Neutrophil (primary cell): Measurements from ENCODE around the gene SLC2A9.

Source experiments
- H3K27ac ChIP-seq: fragments of 200-600 bp; sonication (generic); 2 replicates; pipeline ENCODE4 v1.5.1; 2016; ENCODE audit warnings: mild to moderate bottlenecking, moderate library complexity
- H3K27me3 ChIP-seq: fragments of 200-600 bp; sonication (generic); 2 replicates; pipeline ENCODE4 v1.6.0; 2016; ENCODE audit warnings: mild to moderate bottlenecking
- H3K36me3 ChIP-seq: fragments of 200-600 bp; sonication (generic); 2 replicates; pipeline ENCODE4 v1.5.1; 2017
- H3K4me1 ChIP-seq, 2 experiments: fragments of 200-600 bp in 1 of 2; sonication (generic) in 1 of 2; 1 replicate in 1 of 2; 2 replicates in 1 of 2; pipeline versions ENCODE4 v1.5.1 to v1.6.1; 2013 to 2016; ENCODE audit warnings: low read depth in 1 of 2, low read length in 1 of 2, mild to moderate bottlenecking in 1 of 2, moderate library complexity in 1 of 2; ENCODE audit not compliant: control insufficient read depth in 1 of 2, insufficient read depth in 1 of 2
- H3K4me3 ChIP-seq, 2 experiments: fragments of 200-600 bp in 1 of 2; sonication (generic) in 1 of 2; 1 replicate in 1 of 2; 2 replicates in 1 of 2; pipeline ENCODE4 v1.5.1; 2013 to 2016; ENCODE audit warnings: low read depth in 1 of 2, low read length in 1 of 2, mild to moderate bottlenecking in 1 of 2, moderate library complexity in 1 of 2
- H3K9me3 ChIP-seq: fragments of 200-600 bp; sonication (generic); 2 replicates; pipeline ENCODE4 v1.5.1; 2016
- TF ChIP-seq, protein P1 (sequence below): fragments of 200-600 bp; sonication (generic); IDR thresholded peaks from 2 replicates; pipeline ENCODE4 v1.5.1; 2016; ENCODE audit warnings: antibody characterized with exemption

The SLC2A9 gene

DNA sequence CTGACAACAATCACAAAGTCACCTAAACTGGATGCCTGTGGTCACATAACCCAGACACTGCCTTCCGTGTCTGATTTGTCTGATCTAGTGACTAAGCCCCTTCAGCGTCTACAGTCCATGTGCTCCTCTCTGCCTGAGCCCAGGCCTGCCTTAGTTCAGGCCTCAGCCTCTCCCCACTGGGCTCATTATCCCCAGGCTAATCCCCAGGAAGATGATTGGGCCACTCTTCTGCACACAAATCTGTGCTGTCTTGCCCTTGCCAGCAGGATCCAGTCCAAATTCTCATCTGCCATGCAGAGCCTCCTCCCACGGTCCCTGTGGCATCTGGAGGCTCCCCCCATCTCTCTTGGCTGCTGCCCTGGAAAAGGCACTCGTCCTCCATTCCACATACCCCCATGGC is 96.5 kb downstream of the SLC2A9 start:
- Histone ChIP-seq H3K9me3 (no peaks in the 10 kb centered on the region), H3K4me1 (no peaks in the 10 kb centered on the region), H3K27ac (no peak overlapping the region), H3K4me3 (no peak overlapping the region), H3K36me3 (no peaks in the 10 kb centered on the region), H3K27me3 (no peaks in the 10 kb centered on the region)
- TF ChIP-seq, protein P1, sequence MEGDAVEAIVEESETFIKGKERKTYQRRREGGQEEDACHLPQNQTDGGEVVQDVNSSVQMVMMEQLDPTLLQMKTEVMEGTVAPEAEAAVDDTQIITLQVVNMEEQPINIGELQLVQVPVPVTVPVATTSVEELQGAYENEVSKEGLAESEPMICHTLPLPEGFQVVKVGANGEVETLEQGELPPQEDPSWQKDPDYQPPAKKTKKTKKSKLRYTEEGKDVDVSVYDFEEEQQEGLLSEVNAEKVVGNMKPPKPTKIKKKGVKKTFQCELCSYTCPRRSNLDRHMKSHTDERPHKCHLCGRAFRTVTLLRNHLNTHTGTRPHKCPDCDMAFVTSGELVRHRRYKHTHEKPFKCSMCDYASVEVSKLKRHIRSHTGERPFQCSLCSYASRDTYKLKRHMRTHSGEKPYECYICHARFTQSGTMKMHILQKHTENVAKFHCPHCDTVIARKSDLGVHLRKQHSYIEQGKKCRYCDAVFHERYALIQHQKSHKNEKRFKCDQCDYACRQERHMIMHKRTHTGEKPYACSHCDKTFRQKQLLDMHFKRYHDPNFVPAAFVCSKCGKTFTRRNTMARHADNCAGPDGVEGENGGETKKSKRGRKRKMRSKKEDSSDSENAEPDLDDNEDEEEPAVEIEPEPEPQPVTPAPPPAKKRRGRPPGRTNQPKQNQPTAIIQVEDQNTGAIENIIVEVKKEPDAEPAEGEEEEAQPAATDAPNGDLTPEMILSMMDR: no peak

DNA sequence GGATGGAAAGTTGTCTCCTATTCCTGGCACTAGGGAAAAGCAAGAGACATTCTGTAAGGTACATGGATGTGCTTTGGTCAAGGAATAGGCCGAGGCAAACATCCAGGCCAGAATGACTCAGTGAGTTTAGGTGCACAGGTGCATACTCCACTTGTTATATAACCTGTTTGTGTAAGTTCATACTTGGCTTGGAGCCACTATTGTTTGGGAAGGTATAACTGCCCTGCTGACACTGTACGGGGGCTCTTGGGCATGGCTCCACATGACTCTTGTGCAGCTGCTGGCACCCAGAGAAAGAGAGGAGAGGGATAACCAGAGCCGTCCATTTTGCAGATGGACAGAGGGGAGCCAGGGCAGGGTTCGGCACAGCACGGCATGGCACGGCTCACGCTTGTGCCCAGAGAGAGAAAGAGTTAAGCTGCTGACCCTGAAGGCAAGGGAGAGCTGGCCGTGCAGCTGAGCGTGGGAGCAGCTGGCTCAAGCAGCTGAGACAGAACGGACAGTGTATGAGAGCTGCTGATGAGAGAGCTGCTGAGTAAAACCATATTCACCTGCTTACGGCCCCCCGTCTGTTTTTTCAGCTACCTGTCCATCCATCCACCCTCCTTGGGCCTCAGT is 98.0 kb downstream of the SLC2A9 start:
- TF ChIP-seq, protein P1: no peak
- Histone ChIP-seq H3K27me3 (no peaks in the 10 kb centered on the region), H3K9me3 (no peaks in the 10 kb centered on the region), H3K27ac (no peak overlapping the region), H3K4me1 (no peaks in the 10 kb centered on the region), H3K36me3 (no peaks in the 10 kb centered on the region), H3K4me3 (no peak overlapping the region)

DNA sequence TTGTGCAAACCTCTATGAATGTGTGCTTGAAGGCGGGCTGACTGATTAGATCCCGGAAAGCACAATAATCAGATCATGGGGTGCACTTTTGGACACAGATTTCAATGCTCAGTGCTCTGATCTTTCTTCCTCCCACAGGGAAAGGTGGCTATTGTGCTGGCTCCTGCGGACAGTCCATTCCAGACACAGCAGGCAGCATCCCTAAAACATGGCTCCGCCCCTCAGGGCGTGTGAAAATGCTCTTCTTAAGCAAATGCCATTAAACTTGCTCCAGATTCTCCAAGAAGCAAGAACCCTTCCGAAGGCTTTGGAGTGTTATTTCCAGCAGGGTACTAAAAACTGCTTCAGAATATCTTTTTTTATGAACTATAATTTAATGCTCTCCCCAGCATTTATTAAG is 100.0 kb downstream of the SLC2A9 start:
- Histone ChIP-seq H3K4me1 (peaks cover 5% of the 10 kb centered on the region in 2 experiments), H3K27me3 (no peaks in the 10 kb centered on the region), H3K27ac (no peak overlapping the region), H3K9me3 (no peaks in the 10 kb centered on the region), H3K4me3 (no peak overlapping the region), H3K36me3 (no peaks in the 10 kb centered on the region)
- TF ChIP-seq, protein P1: no peak

DNA sequence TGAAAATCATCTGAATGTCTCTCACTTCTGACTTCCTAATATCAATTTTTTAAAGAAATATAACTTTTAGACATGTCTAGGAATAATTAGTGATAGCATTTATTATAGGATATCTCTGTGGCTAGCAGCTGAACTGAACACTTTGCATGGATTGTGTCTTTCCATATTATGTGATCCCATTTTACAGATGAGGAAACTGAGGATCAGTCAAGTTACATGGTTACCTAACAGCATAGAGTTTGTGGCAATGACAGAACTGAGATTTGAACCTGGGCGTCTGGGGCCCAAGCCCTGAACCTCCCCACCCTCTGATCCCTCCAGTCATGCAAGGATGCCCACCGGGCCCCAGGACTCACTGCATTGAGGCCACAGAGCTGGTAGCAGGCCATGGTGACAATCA is 101.3 kb downstream of the SLC2A9 start:
- no peaks in the 10 kb centered on the region for H3K27me3 ChIP-seq
- peaks cover 11 to 12% of the 10 kb centered on the region in 2 experiments for H3K4me1 ChIP-seq
- H3K9me3 ChIP-seq: no peaks in the 10 kb centered on the region
- H3K4me3 ChIP-seq: no peak overlapping the region
- H3K27ac ChIP-seq: no peak overlapping the region
- TF ChIP-seq, protein P1: no peak
- H3K36me3 ChIP-seq: no peaks in the 10 kb centered on the region

DNA sequence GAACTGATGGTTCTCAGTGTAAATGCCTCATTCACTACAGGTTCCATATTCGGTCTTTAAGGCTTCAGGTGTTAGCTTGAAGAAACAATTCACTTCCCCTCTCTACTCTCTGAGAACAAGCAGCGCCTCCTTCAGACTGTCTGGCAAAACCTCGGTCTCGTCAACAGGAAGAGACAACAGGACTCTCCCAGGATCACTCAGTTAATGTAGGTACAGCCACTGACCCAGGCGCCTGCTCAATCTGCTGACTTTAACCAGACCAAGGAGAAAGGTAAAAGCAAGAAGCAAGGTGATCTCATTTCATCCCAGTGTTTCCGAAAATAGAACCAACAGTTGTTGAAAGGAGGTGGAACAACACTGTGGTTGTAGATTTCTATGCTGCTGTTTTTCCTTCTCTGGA is 102.2 kb downstream of the SLC2A9 start:
- no peaks in the 10 kb centered on the region for H3K9me3 ChIP-seq
- peaks cover 11 to 12% of the 10 kb centered on the region in 2 experiments for H3K4me1 ChIP-seq
- TF ChIP-seq, protein P1: no peak
- H3K27ac ChIP-seq: no peak overlapping the region
- no peaks in the 10 kb centered on the region for H3K36me3 ChIP-seq
- H3K4me3 ChIP-seq: no peak overlapping the region
- no peaks in the 10 kb centered on the region for H3K27me3 ChIP-seq
